Measurements from ENCODE around the gene PECR. TPM values are rescaled to one million over a fixed set of nuclear protein-coding genes. Genes with fewer than 3 reads are reported as not detected.

The PECR gene
- total and polyA plus RNA-seq, 12 donors: 5.3 to 22.2 (median 10.7) TPM

- Histone ChIP-seq H3K9me3 (replicated peaks in 1 of 3) (no peaks in the 10 kb centered on the region), H3K4me1 (replicated peaks in 1 of 2) (peaks cover under 1% of the 10 kb centered on the region in 2 donors), H3K27ac (no peak overlapping the region), H3K27me3 (no peaks in the 10 kb centered on the region), H3K4me3 (no peak overlapping the region), H3K36me3 (replicated peaks in 1 of 2) (no peaks in the 10 kb centered on the region)
- DNase-seq: no peak
- intact Hi-C loops (cut with DNase I): no loop called here
- TF ChIP-seq CTCF (IDR thresholded peaks at IDR 0.05): no peak
- TF ChIP-seq POLR2A (IDR thresholded peaks at IDR 0.05): no peak
- 81 to 86% (median 85%) methylated on average over 6 of the region's 6 CpGs for WGBS, 4 donors
Observed at GRCh38 chr2:216075510-216076485, 5.8 kb downstream of the PECR start.

GRCh38 chr2:216074794-216075193 lies 6.8 kb downstream of the PECR start:
- Histone ChIP-seq H3K9me3 (replicated peaks in 1 of 3) (no peaks in the 10 kb centered on the region), H3K36me3 (replicated peaks in 1 of 2) (no peaks in the 10 kb centered on the region), H3K27me3 (no peaks in the 10 kb centered on the region), H3K4me1 (replicated peaks in 1 of 2) (no peaks in the 10 kb centered on the region), H3K27ac (no peak overlapping the region), H3K4me3 (no peak overlapping the region)
- TF ChIP-seq CTCF (IDR thresholded peaks at IDR 0.05) (no peak), POLR2A (IDR thresholded peaks at IDR 0.05) (no peak)
- intact Hi-C loops (cut with DNase I): no loop called here
- DNase-seq: no peak
- 93 to 97% (median 94%) methylated on average over 1 of the region's 1 CpG for WGBS, 4 donors

- Histone ChIP-seq H3K36me3 (replicated peaks in 1 of 2) (no peaks in the 10 kb centered on the region), H3K4me1 (replicated peaks in 1 of 2) (no peaks in the 10 kb centered on the region), H3K9me3 (replicated peaks in 1 of 3) (no peaks in the 10 kb centered on the region), H3K4me3 (no peak overlapping the region), H3K27ac (no peak overlapping the region), H3K27me3 (no peaks in the 10 kb centered on the region)
- intact Hi-C loops (cut with DNase I): no loop called here
- 27 to 54% (median 42%) methylated on average over 1 of the region's 1 CpG for WGBS, 4 donors
- TF ChIP-seq CTCF (IDR thresholded peaks at IDR 0.05): no peak
- no peak for TF ChIP-seq POLR2A (IDR thresholded peaks at IDR 0.05)
- DNase-seq: no peak
Observed at GRCh38 chr2:216074380-216074779, 7.2 kb downstream of the PECR start.

- Histone ChIP-seq H3K27me3 (no peaks in the 10 kb centered on the region), H3K4me3 (no peak overlapping the region), H3K36me3 (replicated peaks in 1 of 2) (no peaks in the 10 kb centered on the region), H3K9me3 (replicated peaks in 1 of 3) (no peaks in the 10 kb centered on the region), H3K4me1 (replicated peaks in 1 of 2) (no peaks in the 10 kb centered on the region), H3K27ac (no peak overlapping the region)
- no peak for DNase-seq
- intact Hi-C loops (cut with DNase I): no loop called here
- TF ChIP-seq CTCF (IDR thresholded peaks at IDR 0.05): no peak
- no peak for TF ChIP-seq POLR2A (IDR thresholded peaks at IDR 0.05)
Observed at GRCh38 chr2:216073773-216074172, 7.8 kb downstream of the PECR start.
